SH-SY5Y (cell line): Measurements from ENCODE around the gene DHX40.

Experiments used
- GATA2 ChIP-seq: IDR thresholded peaks from 2 replicates; pipeline ENCODE4 v1.6.1; 2011; ENCODE audit warnings: mild to moderate bottlenecking, low read depth, low read length
- GATA3 ChIP-seq: IDR thresholded peaks from 2 replicates; pipeline ENCODE4 v1.6.1; 2011; ENCODE audit warnings: low read depth, mild to moderate bottlenecking, low read length, moderate library complexity

- TF ChIP-seq GATA3, result no peak
- TF ChIP-seq GATA2, result no peak
These were observed 69.5 kb downstream of the DHX40 start for GRCh38 chr17:59634632-59635541.
